GM10266 (cell line): ENCODE data around the gene TEX29.

Experiments
- DNase-seq: peaks from one replicate; pipeline ENCODE4 v3.0.0; 2012; ENCODE audit errors: extremely low spot score
- CTCF ChIP-seq: IDR thresholded peaks from 2 replicates; pipeline ENCODE4 v1.5.1; 2012; ENCODE audit warnings: mild to moderate bottlenecking, low read depth; ENCODE audit not compliant: control insufficient read depth, insufficient read depth; ENCODE audit errors: missing control alignments

TEX29 gene

GRCh38 chr13:111361873-111362648 is 41.6 kb downstream of the TEX29 start:
- TF ChIP-seq CTCF: no peak
- no peak for DNase-seq

GRCh38 chr13:111363121-111363520 is 42.7 kb downstream of the TEX29 start:
- no peak for TF ChIP-seq CTCF
- DNase-seq: no peak

- no peak for TF ChIP-seq CTCF
- DNase-seq: no peak
Measured at GRCh38 chr13:111363591-111363990, 43.1 kb downstream of the TEX29 start.

GRCh38 chr13:111365149-111366005 is 44.9 kb downstream of the TEX29 start:
- DNase-seq: no peak
- no peak for TF ChIP-seq CTCF

DNA sequence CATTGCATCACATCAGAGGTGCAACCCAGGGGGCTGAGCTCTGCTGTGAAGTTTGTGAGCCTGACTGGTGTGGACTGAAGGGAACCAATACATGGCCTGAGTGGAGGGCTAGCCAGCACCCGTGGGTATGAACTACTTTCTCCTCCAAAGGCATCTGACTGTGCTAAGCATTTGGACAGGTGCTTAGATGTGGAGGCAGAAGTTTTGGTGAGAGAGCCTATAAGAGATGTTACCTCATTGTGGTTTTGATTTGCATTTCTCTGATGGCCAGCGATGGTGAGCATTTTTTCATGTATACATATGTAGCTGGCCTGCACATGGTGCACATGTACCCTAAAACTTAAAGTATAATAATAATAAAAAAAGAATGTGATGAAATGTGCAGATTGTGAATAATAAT is 46.9 kb downstream of the TEX29 start:
- DNase-seq: no peak
- no peak for TF ChIP-seq CTCF

DNA sequence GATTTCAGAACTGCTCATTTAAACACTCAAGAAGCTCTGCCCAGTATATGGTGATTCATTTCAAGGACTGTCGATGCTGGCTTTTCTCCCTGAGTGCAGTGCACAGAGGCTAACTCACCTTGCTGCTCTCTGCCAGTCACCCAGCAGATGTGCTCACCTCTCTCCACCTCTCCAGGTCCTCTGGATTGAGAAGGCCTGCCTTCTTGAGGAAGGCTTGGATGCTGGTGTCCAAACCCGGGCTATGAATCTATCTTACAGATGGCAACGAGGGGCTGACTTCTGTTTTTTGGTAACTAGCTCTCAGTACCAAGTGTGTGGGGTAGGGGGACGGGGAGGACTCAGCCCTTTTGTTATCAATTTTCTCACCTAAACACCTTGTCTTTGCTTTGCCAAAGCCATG is 47.6 kb downstream of the TEX29 start:
- no peak for DNase-seq
- no peak for TF ChIP-seq CTCF

GRCh38 chr13:111370147-111370546 is 49.7 kb downstream of the TEX29 start:
- no peak for DNase-seq
- TF ChIP-seq CTCF: no peak
